HCT116 (cell line): Measurements from ENCODE around the gene PWP1. TPM values are rescaled to one million over a fixed set of nuclear protein-coding genes. Genes with fewer than 3 reads are reported as not detected.
A peak's percentile ranks its signal among the peaks of the same experiment; 100 is the strongest.
"Not testable (repeated sequence)": the region's sequence is repeated elsewhere in the genome, so short reads cannot be mapped to it uniquely, and the experiment has no call there.

Source experiments
- ATAC-seq: fragments of 200-7000 bp; cut with Tn5 transposase; 2 replicates; pipeline ENCODE4 v1.9.1; 2020; ENCODE audit warnings: mild to moderate bottlenecking, moderate library complexity
- BruUV-seq: library from RNA; stranded (reverse); fragments of 400-500 nt; replicated peaks from 2 replicates; lab custom pipeline; 2021; lab: Mats Ljungman, UMichigan
- CTCF ChIA-PET: fragments of 300-600 bp; sonication (Branson Sonifier 250); formaldehyde crosslinking; loops from one replicate; lab custom pipeline; 2021; ENCODE audit warnings: antibody characterized with exemption; lab: Charles Lee
- POLR2A ChIA-PET: fragments of 300-600, 350-600 bp; sonication (Branson Sonifier 250); formaldehyde crosslinking; loops from one replicate; lab custom pipeline; 2021; ENCODE audit warnings: antibody characterized with exemption; lab: Charles Lee
- RAD21 ChIA-PET, 2 experiments: fragments of 300-600 bp; sonication (Branson Sonifier 250); formaldehyde crosslinking; loops; one replicate each; lab custom pipeline; 2023; ENCODE audit warnings: low total read pairs in 2 of 2; ENCODE audit not compliant: uncharacterized antibody in 2 of 2, unreplicated experiment in 2 of 2, low non-redundant PET in 1 of 2; lab: Charles Lee
- DNase-seq: peaks from one replicate; pipeline ENCODE4 v3.0.0-alpha.2; 2010; ENCODE audit warnings: low read depth, low spot score
- H2AFZ ChIP-seq: fragments of 200-600 bp; shearing (Covaris generic), sonication (generic); 2 replicates; pipeline ENCODE4 v1.6.1; 2017; ENCODE audit warnings: low read depth, mixed run types, mixed read lengths, antibody characterized with exemption, low read length; ENCODE audit not compliant: poor library complexity, severe bottlenecking
- H3K27ac ChIP-seq: 2 replicates; pipeline ENCODE4 v1.5.1; 2012; ENCODE audit warnings: low read depth, low read length
- H3K27me3 ChIP-seq: fragments of 200-600 bp; sonication (generic); 2 replicates; pipeline ENCODE4 v1.6.1; 2016; ENCODE audit warnings: mixed run types, low read length, mixed read lengths; ENCODE audit not compliant: insufficient read depth
- H3K36me3 ChIP-seq, 2 experiments: fragments of 200-500 bp in 1 of 2; fragments of 200-600 bp in 1 of 2; sonication (Bioruptor generic) in 1 of 2; sonication (generic) in 1 of 2; 2 replicates each; pipeline versions ENCODE4 v1.5.1 to v1.6.1; 2014 to 2016; ENCODE audit warnings: low read length in 2 of 2, inconsistent platforms in 1 of 2, mixed read lengths in 1 of 2, mixed run types in 1 of 2; ENCODE audit not compliant: insufficient read depth in 2 of 2, control insufficient read depth in 1 of 2
- H3K4me1 ChIP-seq, 2 experiments: fragments of 200-600 bp in 1 of 2; sonication (generic) in 1 of 2; 2 replicates each; pipeline versions ENCODE4 v1.5.1 to v1.6.1; 2012 to 2017; ENCODE audit warnings: low read length in 2 of 2, inconsistent platforms in 1 of 2, mild to moderate bottlenecking in 1 of 2, mixed read lengths in 1 of 2, mixed run types in 1 of 2, moderate library complexity in 1 of 2; ENCODE audit not compliant: insufficient read depth in 2 of 2, control insufficient read depth in 1 of 2
- H3K4me2 ChIP-seq: fragments of 200-600 bp; sonication (generic); 2 replicates; pipeline ENCODE4 v1.6.1; 2017; ENCODE audit warnings: mixed run types, low read length, mixed read lengths
- H3K4me3 ChIP-seq, 2 experiments: fragments of 200-600 bp in 1 of 2; sonication (generic) in 1 of 2; replicated peaks in 1 of 2; 2 replicates each; pipeline ENCODE4 v1.5.1; 2011 to 2016; ENCODE audit warnings: low read length in 2 of 2, control low read depth in 1 of 2, low read depth in 1 of 2, mild to moderate bottlenecking in 1 of 2, mixed read lengths in 1 of 2, mixed run types in 1 of 2
- H3K79me2 ChIP-seq: fragments of 200-600 bp; sonication (generic); 2 replicates; pipeline ENCODE4 v1.6.1; 2017; ENCODE audit warnings: mild to moderate bottlenecking, mixed run types, low read length, moderate library complexity, mixed read lengths; ENCODE audit not compliant: insufficient read depth
- H3K9ac ChIP-seq: fragments of 200-600 bp; sonication (generic); 2 replicates; pipeline ENCODE4 v1.6.1; 2016; ENCODE audit warnings: low read length, mixed read lengths
- H3K9me2 ChIP-seq: fragments of 200-600 bp; sonication (generic), shearing (Covaris generic); 2 replicates; pipeline ENCODE4 v1.6.1; 2017; ENCODE audit warnings: mixed run types, mild to moderate bottlenecking, moderate library complexity; ENCODE audit not compliant: insufficient read depth
- H3K9me3 ChIP-seq, 2 experiments: fragments of 200-500 bp in 1 of 2; fragments of 200-600 bp in 1 of 2; sonication (Bioruptor generic) in 1 of 2; sonication (generic) in 1 of 2; 2 replicates each; pipeline ENCODE4 v1.6.1; 2014 to 2017; ENCODE audit warnings: low read length in 2 of 2, mixed read lengths in 2 of 2, inconsistent platforms in 1 of 2, low read depth in 1 of 2, mild to moderate bottlenecking in 1 of 2, mixed run types in 1 of 2, moderate library complexity in 1 of 2; ENCODE audit not compliant: control insufficient read depth in 1 of 2, insufficient read depth in 1 of 2
- H4K20me1 ChIP-seq: fragments of 200-600 bp; sonication (generic), shearing (Covaris generic); 2 replicates; pipeline ENCODE4 v1.6.1; 2017; ENCODE audit warnings: mixed run types, mild to moderate bottlenecking, moderate library complexity; ENCODE audit not compliant: insufficient read depth
- CBX3 ChIP-seq: IDR thresholded peaks from 2 replicates; pipeline ENCODE4 v1.6.1; 2012; ENCODE audit warnings: low read depth
- CEBPB ChIP-seq: IDR thresholded peaks from 2 replicates; pipeline ENCODE4 v1.6.1; 2012; ENCODE audit warnings: low read depth
- EZH2 ChIP-seq: fragments of 200-600 bp; sonication (generic); IDR thresholded peaks from 2 replicates; pipeline ENCODE4 v1.6.1; 2017; ENCODE audit warnings: antibody characterized with exemption, mixed run types
- FOSL1 ChIP-seq: IDR thresholded peaks from 2 replicates; pipeline ENCODE4 v1.6.1; 2012; ENCODE audit warnings: low read depth
- RAD21 ChIP-seq: IDR thresholded peaks from 2 replicates; pipeline ENCODE4 v1.6.1; 2012; ENCODE audit warnings: low read depth, mild to moderate bottlenecking
- SIN3A ChIP-seq: IDR thresholded peaks from 2 replicates; pipeline ENCODE4 v1.6.1; 2012; ENCODE audit warnings: low read depth
- ZFX ChIP-seq: fragments of 450-650 bp; IDR thresholded peaks from 2 replicates; pipeline ENCODE4 v1.6.1; 2017
- ZNF274 ChIP-seq: fragments of 200-500 bp; sonication (Bioruptor generic); IDR thresholded peaks from 2 replicates; pipeline ENCODE4 v1.6.1; 2014; ENCODE audit warnings: mild to moderate bottlenecking, low read depth, low read length, inconsistent platforms
- intact Hi-C: fragments of 100-400 bp; cut with micrococcal nuclease; formaldehyde crosslinking; loops from 2 replicates; pipeline ENCODE4 v1.10.0; 2022
- total RNA-seq: library from RNA; stranded (reverse); gene quantifications from one replicate; pipeline ENCODE4 v1.2.1, GENCODE V29; 2021; ENCODE audit not compliant: unreplicated experiment
- TF ChIP-seq, protein P1 (sequence below), 3 experiments: fragments of 200-600 bp in 1 of 3; sonication (generic) in 1 of 3; IDR thresholded peaks in 2 of 3; conservative IDR thresholded peaks in 1 of 3; 2 replicates each; pipeline ENCODE4 v1.5.1; 2012 to 2017; ENCODE audit warnings: low read depth in 2 of 3, low read length in 2 of 3, antibody characterized with exemption in 1 of 3, borderline replicate concordance in 1 of 3, control low read depth in 1 of 3, mild to moderate bottlenecking in 1 of 3, mixed read lengths in 1 of 3, mixed run types in 1 of 3, moderate library complexity in 1 of 3; ENCODE audit not compliant: insufficient read depth in 1 of 3
- TF ChIP-seq, protein P2 (sequence below): IDR thresholded peaks from 2 replicates; pipeline ENCODE4 v1.6.1; 2012; ENCODE audit warnings: low read depth
- TF ChIP-seq, protein P3 (sequence below): IDR thresholded peaks from 2 replicates; pipeline ENCODE4 v1.6.1; 2011; ENCODE audit warnings: mild to moderate bottlenecking, low read length, moderate library complexity; ENCODE audit not compliant: insufficient replicate concordance; ENCODE audit errors: extremely low read depth
- TF ChIP-seq, protein P4 (sequence below): IDR thresholded peaks from 2 replicates; pipeline ENCODE4 v1.6.1; 2012

PWP1 gene
- total RNA-seq, 1 experiment from 2014 or later: 48.2 TPM

DNA sequence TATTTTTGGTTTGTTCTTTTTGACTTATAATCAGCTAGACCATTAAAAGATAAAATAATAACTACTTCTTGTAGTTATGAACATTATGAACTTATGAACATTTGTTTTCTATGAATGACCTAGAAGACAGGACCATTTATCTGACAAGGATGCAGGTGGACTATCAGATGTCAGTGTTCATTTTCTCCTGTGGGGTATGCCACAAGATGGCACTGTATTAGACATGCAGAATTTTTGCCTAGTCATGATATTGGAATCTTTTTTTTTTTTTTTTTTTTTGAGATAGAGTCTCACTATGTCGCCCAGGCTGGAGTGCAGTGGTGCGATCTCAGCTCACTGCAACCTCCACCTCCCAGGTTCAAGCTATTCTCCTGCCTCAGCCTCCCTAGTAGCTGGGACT, 10.2 kb downstream of the PWP1 start:
- RAD21 ChIA-PET: interaction anchor here in 1 of 2 experiments (0.7 kb wide), 1 partner anchor 189 kb away, joined by 5 read pairs; no protein-coding TSS in a partner anchor
- H2AFZ ChIP-seq, POLR2A ChIA-PET, H3K4me2 ChIP-seq, H3K4me3 ChIP-seq, H3K27me3 ChIP-seq, H3K9me3 ChIP-seq, H3K9me2 ChIP-seq, H3K4me1 ChIP-seq, H4K20me1 ChIP-seq, BruUV-seq, H3K9ac ChIP-seq: not testable (repeated sequence)
- H3K27ac ChIP-seq: peak overlapping the region; percentile 24; the same call in 1 of the 2 replicates
- CTCF ChIA-PET: interaction anchor here (0.6 kb wide), 1 partner anchor 14 kb away, joined by 4 read pairs; no protein-coding TSS in a partner anchor
- intact Hi-C loops: loop anchor here (1.0 kb wide), 1 partner anchor 190 kb away; no protein-coding TSS in a partner anchor
- peaks cover 24% of the 10 kb centered on the region for H3K79me2 ChIP-seq
- DNase-seq (peak; percentile 19), ATAC-seq (peak; percentile 76)
- H3K36me3 ChIP-seq: peaks cover 57 to 74% of the 10 kb centered on the region in 2 experiments
- TF ChIP-seq, protein P1, sequence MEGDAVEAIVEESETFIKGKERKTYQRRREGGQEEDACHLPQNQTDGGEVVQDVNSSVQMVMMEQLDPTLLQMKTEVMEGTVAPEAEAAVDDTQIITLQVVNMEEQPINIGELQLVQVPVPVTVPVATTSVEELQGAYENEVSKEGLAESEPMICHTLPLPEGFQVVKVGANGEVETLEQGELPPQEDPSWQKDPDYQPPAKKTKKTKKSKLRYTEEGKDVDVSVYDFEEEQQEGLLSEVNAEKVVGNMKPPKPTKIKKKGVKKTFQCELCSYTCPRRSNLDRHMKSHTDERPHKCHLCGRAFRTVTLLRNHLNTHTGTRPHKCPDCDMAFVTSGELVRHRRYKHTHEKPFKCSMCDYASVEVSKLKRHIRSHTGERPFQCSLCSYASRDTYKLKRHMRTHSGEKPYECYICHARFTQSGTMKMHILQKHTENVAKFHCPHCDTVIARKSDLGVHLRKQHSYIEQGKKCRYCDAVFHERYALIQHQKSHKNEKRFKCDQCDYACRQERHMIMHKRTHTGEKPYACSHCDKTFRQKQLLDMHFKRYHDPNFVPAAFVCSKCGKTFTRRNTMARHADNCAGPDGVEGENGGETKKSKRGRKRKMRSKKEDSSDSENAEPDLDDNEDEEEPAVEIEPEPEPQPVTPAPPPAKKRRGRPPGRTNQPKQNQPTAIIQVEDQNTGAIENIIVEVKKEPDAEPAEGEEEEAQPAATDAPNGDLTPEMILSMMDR (IDR thresholded peaks at IDR 0.05 in 2 of 3, conservative IDR thresholded peaks at IDR 0.05 in 1 of 3; ENCODE audit: borderline replicate concordance in 1 of 3, insufficient read depth in 1 of 3, low read depth in 2 of 3, low read length in 2 of 3): peak; percentile 30 to 50 (median 38); a peak in 5 of 6 replicates
- peak; percentile 32 for TF ChIP-seq RAD21

DNA sequence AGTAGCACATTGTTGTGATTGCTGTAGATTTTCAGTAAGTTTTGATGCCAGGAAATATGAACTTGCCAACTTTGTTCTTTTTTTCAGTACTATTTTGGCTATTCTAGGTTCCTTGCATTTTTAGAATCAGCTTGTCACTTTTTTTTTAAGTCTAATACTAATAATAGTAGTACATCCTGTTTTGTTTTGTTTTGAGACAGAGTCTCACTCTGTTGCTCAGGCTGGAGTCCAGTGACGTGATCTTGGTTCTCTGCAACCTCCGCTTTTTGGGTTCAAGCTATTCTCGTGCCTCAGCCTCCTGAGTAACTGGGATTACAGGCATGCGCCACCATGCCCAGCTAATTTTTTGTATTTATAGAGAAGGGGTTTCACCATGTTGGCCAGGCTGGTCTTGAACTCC, 16.5 kb downstream of the PWP1 start:
- Histone ChIP-seq H3K27me3 (no peaks in the 10 kb centered on the region), H3K36me3 (peaks cover 38 to 64% of the 10 kb centered on the region in 2 experiments), H3K4me2 (no peak overlapping the region), H3K9me3 (no peaks in the 10 kb centered on the region), H2AFZ (no peak overlapping the region), H3K4me3 (no peak overlapping the region), H3K9me2 (no peaks in the 10 kb centered on the region), H3K4me1 (no peaks in the 10 kb centered on the region), H3K9ac (no peak overlapping the region), H4K20me1 (no peaks in the 10 kb centered on the region), H3K27ac (no peak overlapping the region), H3K79me2 (peaks cover 20% of the 10 kb centered on the region; the same call in 1 of the 2 replicates)
- BruUV-seq: no TSS peak
- ATAC-seq (no peak), DNase-seq (no peak)
- CTCF ChIA-PET: no interaction called here
- POLR2A ChIA-PET: no interaction called here
- intact Hi-C loops: no loop called here
- RAD21 ChIA-PET: no interaction called here
- TF ChIP-seq CBX3 (no peak), SIN3A (no peak), FOSL1 (no peak), ZFX (no peak), ZNF274 (no peak), EZH2 (no peak), CEBPB (no peak)
- TF ChIP-seq, protein P2, sequence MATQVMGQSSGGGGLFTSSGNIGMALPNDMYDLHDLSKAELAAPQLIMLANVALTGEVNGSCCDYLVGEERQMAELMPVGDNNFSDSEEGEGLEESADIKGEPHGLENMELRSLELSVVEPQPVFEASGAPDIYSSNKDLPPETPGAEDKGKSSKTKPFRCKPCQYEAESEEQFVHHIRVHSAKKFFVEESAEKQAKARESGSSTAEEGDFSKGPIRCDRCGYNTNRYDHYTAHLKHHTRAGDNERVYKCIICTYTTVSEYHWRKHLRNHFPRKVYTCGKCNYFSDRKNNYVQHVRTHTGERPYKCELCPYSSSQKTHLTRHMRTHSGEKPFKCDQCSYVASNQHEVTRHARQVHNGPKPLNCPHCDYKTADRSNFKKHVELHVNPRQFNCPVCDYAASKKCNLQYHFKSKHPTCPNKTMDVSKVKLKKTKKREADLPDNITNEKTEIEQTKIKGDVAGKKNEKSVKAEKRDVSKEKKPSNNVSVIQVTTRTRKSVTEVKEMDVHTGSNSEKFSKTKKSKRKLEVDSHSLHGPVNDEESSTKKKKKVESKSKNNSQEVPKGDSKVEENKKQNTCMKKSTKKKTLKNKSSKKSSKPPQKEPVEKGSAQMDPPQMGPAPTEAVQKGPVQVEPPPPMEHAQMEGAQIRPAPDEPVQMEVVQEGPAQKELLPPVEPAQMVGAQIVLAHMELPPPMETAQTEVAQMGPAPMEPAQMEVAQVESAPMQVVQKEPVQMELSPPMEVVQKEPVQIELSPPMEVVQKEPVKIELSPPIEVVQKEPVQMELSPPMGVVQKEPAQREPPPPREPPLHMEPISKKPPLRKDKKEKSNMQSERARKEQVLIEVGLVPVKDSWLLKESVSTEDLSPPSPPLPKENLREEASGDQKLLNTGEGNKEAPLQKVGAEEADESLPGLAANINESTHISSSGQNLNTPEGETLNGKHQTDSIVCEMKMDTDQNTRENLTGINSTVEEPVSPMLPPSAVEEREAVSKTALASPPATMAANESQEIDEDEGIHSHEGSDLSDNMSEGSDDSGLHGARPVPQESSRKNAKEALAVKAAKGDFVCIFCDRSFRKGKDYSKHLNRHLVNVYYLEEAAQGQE: no peak
- TF ChIP-seq, protein P3, sequence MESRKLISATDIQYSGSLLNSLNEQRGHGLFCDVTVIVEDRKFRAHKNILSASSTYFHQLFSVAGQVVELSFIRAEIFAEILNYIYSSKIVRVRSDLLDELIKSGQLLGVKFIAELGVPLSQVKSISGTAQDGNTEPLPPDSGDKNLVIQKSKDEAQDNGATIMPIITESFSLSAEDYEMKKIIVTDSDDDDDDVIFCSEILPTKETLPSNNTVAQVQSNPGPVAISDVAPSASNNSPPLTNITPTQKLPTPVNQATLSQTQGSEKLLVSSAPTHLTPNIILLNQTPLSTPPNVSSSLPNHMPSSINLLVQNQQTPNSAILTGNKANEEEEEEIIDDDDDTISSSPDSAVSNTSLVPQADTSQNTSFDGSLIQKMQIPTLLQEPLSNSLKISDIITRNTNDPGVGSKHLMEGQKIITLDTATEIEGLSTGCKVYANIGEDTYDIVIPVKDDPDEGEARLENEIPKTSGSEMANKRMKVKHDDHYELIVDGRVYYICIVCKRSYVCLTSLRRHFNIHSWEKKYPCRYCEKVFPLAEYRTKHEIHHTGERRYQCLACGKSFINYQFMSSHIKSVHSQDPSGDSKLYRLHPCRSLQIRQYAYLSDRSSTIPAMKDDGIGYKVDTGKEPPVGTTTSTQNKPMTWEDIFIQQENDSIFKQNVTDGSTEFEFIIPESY: no peak
- TF ChIP-seq, protein P4, sequence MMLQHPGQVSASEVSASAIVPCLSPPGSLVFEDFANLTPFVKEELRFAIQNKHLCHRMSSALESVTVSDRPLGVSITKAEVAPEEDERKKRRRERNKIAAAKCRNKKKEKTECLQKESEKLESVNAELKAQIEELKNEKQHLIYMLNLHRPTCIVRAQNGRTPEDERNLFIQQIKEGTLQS: no peak
